Body of pancreas (tissue), 4 donors: Measurements from ENCODE around the gene GPATCH2.

ENCODE experiments used
- POLR2A ChIP-seq, 3 donors: fragments of 450-650 bp; IDR thresholded peaks; one replicate each; pipeline ENCODE4 v1.6.1; 2016; ENCODE audit warnings: antibody characterized with exemption in 3 of 3, mild to moderate bottlenecking in 2 of 3
- TF ChIP-seq, protein P1 (sequence below), 7 experiments: fragments of 450-650 bp in 4 of 7; fragments of 200-600 bp in 3 of 7; sonication (generic) in 3 of 7; IDR thresholded peaks; one replicate each; pipeline ENCODE4 v1.5.1; 2016 to 2019; ENCODE audit warnings: antibody characterized with exemption in 7 of 7

DNA sequence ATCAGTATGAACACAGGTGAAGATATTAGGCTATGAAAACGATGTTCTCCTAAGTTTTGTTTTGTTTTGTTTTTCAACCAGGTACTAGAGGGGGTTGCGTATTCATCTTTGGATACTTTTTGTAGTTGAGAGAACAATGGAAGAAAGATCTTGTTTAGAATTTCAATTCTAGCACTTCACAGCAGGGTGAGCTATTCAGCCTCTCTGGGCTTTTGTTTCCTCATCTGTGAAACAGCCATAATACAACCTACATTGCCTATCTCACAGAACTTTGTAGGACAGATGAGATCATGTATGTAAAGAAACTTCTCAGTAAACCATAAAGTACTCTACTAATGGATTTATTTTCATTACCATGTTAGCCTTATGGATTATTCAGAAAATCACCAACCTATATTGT is 199.5 kb downstream of the GPATCH2 start:
- TF ChIP-seq, protein P1, sequence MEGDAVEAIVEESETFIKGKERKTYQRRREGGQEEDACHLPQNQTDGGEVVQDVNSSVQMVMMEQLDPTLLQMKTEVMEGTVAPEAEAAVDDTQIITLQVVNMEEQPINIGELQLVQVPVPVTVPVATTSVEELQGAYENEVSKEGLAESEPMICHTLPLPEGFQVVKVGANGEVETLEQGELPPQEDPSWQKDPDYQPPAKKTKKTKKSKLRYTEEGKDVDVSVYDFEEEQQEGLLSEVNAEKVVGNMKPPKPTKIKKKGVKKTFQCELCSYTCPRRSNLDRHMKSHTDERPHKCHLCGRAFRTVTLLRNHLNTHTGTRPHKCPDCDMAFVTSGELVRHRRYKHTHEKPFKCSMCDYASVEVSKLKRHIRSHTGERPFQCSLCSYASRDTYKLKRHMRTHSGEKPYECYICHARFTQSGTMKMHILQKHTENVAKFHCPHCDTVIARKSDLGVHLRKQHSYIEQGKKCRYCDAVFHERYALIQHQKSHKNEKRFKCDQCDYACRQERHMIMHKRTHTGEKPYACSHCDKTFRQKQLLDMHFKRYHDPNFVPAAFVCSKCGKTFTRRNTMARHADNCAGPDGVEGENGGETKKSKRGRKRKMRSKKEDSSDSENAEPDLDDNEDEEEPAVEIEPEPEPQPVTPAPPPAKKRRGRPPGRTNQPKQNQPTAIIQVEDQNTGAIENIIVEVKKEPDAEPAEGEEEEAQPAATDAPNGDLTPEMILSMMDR (IDR thresholded peaks at IDR 0.05): no peak
- no peak for TF ChIP-seq POLR2A (IDR thresholded peaks at IDR 0.05)
